BJ (cell line): Measurements from ENCODE around the gene BLCAP. TPM values are rescaled to one million over a fixed set of nuclear protein-coding genes. Genes with fewer than 3 reads are reported as not detected.

Experiments used
- CTCF ChIA-PET: fragments of 350-600 bp; formaldehyde crosslinking; extraction: SDS; loops from one replicate; lab custom pipeline; 2021; ENCODE audit warnings: antibody characterized with exemption, inconsistent platforms; lab: Yijun Ruan, JAX
- POLR2A ChIA-PET: fragments of 300-600 bp; sonication (Branson Sonifier 250); formaldehyde crosslinking; extraction: SDS; loops from one replicate; lab custom pipeline; 2021; ENCODE audit warnings: antibody characterized with exemption; lab: Charles Lee
- DNase-seq: peaks from one replicate; pipeline ENCODE4 v3.0.0-alpha.2; 2011; ENCODE audit warnings: low read depth
- H3K27me3 ChIP-seq: 2 replicates; pipeline ENCODE4 v1.6.0; 2011; ENCODE audit warnings: low read length; ENCODE audit not compliant: control insufficient read depth, insufficient read depth
- H3K36me3 ChIP-seq: 2 replicates; pipeline ENCODE4 v1.5.1; 2011; ENCODE audit warnings: low read length; ENCODE audit not compliant: control insufficient read depth, insufficient read depth
- H3K4me3 ChIP-seq: 2 replicates; pipeline ENCODE4 v1.5.1; 2011; ENCODE audit warnings: low read depth, mild to moderate bottlenecking, control low read depth, low read length
- CTCF ChIP-seq: IDR thresholded peaks from 2 replicates; pipeline ENCODE4 v1.5.1; 2011; ENCODE audit warnings: low read depth, mild to moderate bottlenecking, control low read depth, inconsistent platforms, low read length, moderate library complexity; ENCODE audit not compliant: insufficient read depth
- polyA plus RNA-seq: library from polyadenylated mRNA; depleted of rRNA; stranded (reverse); fragments of >200 nt; gene quantifications from 2 replicates; pipeline ENCODE4 v1.2.3, GENCODE V29; 2011

The BLCAP gene
- polyA plus RNA-seq, 1 experiment: 98.7 TPM

DNA sequence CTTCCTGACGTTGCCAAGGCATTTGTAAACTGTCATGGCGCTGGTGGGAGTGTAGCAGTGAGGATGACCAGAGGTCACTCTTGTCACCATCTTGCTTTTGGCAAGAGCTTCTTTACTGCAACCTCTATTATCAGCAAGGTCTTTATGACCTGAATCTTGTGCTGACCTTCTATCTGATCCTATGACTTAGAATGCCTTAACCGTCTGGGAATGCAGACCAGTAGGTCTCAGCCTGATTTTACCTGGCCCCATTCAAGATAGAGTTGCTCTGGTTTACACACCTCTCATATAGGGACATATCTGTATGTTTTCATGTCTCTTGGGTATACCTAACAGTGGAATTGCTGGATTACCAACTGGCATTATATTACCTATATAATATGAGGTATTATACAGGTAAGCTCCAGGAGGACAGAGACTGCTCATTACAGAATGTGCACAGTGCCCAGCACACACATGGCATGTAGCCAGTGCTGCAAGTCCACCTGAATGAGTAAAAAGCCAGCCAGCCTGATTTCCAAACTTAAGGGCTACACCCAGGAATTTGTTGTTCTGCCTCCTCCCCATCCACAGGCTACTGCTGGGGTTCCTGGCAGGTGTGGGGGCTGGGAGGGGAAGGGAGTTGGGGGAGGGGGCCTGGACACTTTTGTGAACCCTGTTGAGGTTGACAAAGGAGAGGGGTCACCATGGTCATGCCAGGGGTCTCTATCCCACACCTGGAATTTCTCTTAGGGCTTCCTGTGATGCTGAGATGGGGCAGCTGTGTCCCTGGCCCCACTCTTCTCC lies 35.2 kb upstream of the BLCAP start:
- ChIA-PET CTCF (interaction anchor here (1.1 to 4.9 kb wide), 9 partner anchors 8 to 656 kb away, joined by 3 to 50 read pairs (median 7); no protein-coding TSS in a partner anchor), POLR2A (no interaction called here)
- DNase-seq: no peak
- no peak for TF ChIP-seq CTCF
- H3K36me3 ChIP-seq: no peaks in the 10 kb centered on the region
- peaks cover 26% of the 10 kb centered on the region for H3K27me3 ChIP-seq
- H3K4me3 ChIP-seq: no peak overlapping the region

- peaks cover 13% of the 10 kb centered on the region for H3K27me3 ChIP-seq
- ChIA-PET CTCF (interaction anchor here (1.1 to 1.9 kb wide), 2 partner anchors 18 to 661 kb away, joined by 3 to 6 read pairs; no protein-coding TSS in a partner anchor), POLR2A (no interaction called here)
- no peak for TF ChIP-seq CTCF
- no peak overlapping the region for H3K4me3 ChIP-seq
- no peaks in the 10 kb centered on the region for H3K36me3 ChIP-seq
- no peak for DNase-seq
Measured at GRCh38 chr20:37560629-37561028, 33.0 kb upstream of the BLCAP start.

DNA sequence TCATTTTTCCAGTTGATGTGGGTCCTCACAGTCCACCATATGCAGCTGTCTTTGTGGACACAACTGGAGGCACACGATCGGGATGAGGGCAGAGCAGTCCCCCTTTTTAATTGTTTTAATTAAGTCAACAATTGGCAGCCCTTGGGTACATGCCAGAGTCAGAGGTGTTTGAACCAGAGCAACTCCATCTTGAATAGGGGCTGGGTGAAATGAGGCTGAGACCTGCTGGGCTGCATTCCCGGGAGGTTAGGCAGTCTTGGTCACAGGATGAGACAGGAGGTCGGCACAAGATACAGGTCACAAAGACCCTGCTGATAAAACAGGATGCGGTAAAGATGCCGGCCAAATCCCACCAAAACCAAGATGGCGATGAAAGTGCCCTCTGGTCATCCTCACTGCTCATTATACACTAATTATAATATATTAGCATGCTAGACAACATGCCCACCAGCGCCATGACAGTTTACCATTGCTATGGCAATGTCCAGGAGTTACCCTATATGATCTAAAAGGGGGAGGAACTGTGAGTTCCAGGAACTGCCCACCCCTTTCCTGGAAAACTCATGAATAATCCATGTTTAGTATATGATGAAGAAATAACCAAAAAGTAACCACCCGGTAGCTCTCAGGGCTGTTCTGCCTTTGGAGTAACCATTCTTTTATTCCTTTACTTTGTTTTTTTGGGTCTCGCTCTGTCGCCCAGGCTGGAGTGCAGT lies 31.8 kb upstream of the BLCAP start:
- ChIA-PET POLR2A (no interaction called here), CTCF (no interaction called here)
- Histone ChIP-seq H3K27me3 (peaks cover 6% of the 10 kb centered on the region), H3K4me3 (no peak overlapping the region), H3K36me3 (no peaks in the 10 kb centered on the region)
- no peak for TF ChIP-seq CTCF
- DNase-seq: no peak

GRCh38 chr20:37558779-37559178 lies 31.1 kb upstream of the BLCAP start:
- CTCF ChIA-PET: no interaction called here
- Histone ChIP-seq H3K36me3 (no peaks in the 10 kb centered on the region), H3K27me3 (peaks cover 9% of the 10 kb centered on the region), H3K4me3 (no peak overlapping the region)
- DNase-seq: no peak
- POLR2A ChIA-PET: no interaction called here
- no peak for TF ChIP-seq CTCF

DNA sequence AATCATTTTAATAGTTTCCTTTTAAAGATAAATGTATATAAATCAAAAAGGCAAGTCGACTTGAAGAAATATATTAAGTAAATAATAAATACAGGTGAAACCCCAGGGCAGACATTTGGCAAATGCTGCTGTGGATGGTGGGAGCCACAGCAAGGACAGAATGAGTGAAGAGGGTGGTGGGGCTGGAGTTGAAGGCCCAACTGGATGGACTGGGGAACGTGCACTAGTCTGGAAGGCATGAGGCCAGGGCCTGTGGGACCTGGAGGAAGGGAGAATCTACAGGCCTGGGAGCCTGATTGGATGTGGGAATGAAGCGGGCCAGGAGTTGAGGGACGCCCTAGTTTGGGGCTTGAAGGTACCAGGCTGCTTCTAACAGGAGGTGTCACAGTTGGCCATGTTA lies 30.6 kb upstream of the BLCAP start:
- ChIA-PET CTCF (interaction anchor here (0.8 kb wide), 1 partner anchor 663 kb away, joined by 3 read pairs; no protein-coding TSS in a partner anchor), POLR2A (no interaction called here)
- no peaks in the 10 kb centered on the region for H3K36me3 ChIP-seq
- no peak overlapping the region for H3K4me3 ChIP-seq
- no peak for TF ChIP-seq CTCF
- peaks cover 8% of the 10 kb centered on the region for H3K27me3 ChIP-seq
- no peak for DNase-seq
